Right renal pelvis (tissue), 4 donors: ENCODE data around the gene ZNF30. TPM values are rescaled to one million over a fixed set of nuclear protein-coding genes. Genes with fewer than 3 reads are reported as not detected.
"Not testable (repeated sequence)": the region's sequence is repeated elsewhere in the genome, so short reads cannot be mapped to it uniquely, and the experiment has no call there.

Experiments used
- DNase-seq, 4 donors: peaks; one replicate each; pipeline ENCODE4 v3.0.0-alpha.2; 2013; ENCODE audit warnings: low read depth in 4 of 4, low spot score in 3 of 4, missing footprints in 1 of 4
- polyA plus RNA-seq, 4 donors: library from polyadenylated mRNA; unstranded; fragments of 120-200 nt; gene quantifications; one replicate each; pipeline ENCODE4 v1.2.1, GENCODE V29; 2013; ENCODE audit not compliant: insufficient read length in 4 of 4

The ZNF30 gene
- polyA plus RNA-seq, 4 donors: 5.9 to 7.5 (median 6.7) TPM

DNA sequence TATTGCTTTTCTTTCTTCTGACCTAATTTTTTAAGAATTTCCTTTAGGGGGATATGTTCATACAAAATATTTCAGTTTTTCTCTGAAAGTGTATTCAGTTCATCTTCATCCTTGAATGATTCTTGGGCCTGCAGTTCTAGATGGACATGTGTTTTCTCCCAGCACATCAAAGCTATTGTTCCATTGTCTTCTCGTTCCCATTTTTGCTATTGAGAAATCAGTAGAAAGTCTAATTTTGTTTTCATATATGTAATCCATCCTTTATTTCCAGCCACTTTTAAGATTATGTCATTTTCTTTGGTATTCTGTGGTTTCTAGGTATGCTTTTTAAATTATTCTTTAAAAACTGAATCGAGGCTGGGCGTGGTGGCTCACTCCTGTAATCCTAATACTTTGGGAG is 57.6 kb downstream of the ZNF30 start:
- DNase-seq: no peak

- no peak for DNase-seq
Observed at GRCh38 chr19:34985249-34986022, 58.7 kb downstream of the ZNF30 start.

DNA sequence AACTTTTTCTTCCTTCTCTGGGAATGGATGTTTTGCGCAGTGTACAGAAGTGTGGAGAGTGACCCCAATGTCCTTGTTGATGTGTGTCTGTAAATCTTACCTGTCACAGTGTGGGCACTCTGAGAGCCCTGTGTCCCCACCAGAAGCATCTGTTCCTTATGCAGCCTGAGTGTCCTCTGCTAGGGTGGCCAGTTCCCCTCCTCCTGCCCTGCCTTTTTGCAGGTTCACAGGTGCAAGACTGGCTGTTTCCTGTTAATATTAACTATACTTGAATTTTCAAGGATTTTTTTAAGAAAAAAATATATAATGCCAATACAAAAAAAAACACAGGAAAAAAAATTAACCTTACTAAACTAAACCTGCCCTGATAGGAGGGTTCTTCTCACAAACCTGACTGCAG is 61.4 kb downstream of the ZNF30 start:
- no peak for DNase-seq

DNA sequence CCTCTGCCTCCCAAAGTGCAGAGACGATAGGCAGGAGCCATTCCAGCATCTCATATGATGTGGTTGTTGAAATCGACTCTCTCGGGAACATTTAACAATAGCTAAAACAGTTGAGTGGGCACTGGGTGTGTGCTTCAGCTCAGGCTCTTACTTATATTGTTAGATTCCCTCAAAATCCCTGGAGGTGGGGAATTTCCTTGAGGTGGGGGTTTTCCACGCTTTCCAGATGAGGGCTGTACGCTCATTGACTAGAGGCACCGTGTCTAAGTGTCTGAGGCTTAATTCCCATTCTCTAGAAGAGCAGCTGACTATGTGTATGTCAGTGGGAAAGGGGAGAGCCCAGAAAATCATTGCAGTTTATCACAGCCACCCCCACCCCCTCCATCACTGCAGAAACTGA is 62.6 kb downstream of the ZNF30 start:
- no peak for DNase-seq

DNA sequence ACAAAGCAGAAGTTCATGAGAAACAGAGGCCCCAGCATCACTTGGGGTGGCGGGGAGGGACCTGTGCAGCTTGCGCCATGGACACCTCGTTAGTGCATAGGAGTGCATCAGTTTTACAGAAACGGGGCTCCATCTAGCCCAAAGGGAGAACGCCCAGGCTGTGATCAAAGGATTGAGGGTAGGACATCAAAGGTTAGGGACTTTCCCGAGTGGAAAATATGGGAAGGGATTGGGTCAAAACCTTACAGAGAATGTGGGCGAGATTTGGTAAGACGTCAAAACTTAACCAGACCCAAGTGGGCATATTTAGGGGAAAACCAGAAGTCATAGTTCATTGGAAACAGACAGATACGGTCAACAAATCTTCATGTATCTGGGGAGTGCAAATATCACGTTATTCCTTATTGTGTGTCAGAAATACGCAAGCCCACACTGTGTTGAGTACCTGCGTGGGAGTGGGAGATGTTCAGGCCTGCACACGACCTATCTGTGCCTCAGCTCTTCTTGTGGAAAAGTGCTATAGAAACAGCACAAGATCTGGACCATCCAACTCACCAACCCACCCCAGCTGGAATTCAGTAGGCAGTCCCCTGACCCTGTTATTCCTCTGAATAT is 64.0 kb downstream of the ZNF30 start:
- DNase-seq: no peak

DNA sequence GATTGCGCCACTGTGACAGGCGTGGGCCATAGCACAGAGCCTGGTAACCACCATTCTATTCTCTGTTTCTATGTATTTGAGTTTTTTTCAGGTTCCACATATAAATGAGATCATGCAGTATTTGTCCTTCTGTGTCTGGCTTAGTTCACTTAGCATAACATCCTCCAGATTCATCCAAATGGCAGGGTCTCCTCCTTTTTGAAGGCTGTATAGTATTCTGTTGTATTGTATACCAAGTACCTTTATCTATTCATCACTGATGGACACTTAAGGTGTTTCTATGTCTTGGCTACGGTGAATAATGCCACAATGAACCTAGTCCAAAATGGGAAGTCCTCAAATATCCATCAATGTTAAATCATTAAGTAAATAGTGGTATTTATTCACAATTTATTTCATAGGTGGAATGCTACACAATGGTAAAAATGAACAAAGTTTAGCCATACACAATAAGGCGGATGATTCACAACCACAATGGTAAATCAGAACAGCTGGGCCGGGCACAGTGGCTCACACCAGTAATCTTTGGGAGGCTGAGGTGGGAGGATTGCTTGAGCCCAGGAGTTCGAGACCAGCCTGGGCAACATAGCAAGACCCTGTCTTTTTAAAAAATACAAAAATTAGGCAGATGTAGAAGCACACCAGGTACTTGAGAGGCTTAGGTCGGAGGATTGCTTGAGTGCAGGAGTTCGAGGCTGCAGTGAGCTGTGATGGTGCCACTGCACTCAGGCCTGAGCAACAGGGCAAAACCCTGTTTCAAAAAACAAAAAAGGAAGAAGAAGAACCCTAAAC is 65.0 kb downstream of the ZNF30 start:
- DNase-seq: no peak

DNA sequence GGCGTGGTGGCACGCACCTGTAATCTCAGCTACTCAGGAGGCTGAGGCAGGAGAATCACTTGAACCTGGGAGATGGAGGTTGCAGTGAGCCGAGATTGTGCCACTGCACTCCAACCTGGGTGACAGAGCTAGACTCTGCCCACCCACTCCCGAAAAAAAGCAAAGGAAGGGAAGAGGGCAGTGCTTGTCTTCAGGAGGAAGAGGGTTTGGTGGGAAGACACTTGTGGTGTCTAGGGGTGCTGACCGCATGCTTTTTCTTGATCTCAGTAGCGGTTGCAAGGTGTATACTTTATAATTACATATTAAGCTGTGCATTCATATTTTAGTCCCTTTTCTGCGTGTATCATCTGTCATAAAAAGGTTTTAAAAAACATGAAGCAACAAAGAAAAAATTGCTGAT is 65.9 kb downstream of the ZNF30 start:
- not testable (repeated sequence) for DNase-seq

GRCh38 chr19:34994286-34994642 is 67.6 kb downstream of the ZNF30 start:
- DNase-seq: no peak

Other genes starting within 250 kb of the ZNF30 start
- gene SCGB2B2, start 249.7 kb upstream of the ZNF30 start, polyA plus RNA-seq: 1 to 10 TPM in 2 of 4 donors, under 1 TPM in 2; 0.75 to 1.5 (median 0.95) TPM
- 10 to 100 TPM; 65.7 to 91.2 (median 85.1) TPM for gene ZNF302, start 249.2 kb upstream of the ZNF30 start, polyA plus RNA-seq
- gene ZNF181, start 192.7 kb upstream of the ZNF30 start, polyA plus RNA-seq: 10 to 100 TPM; 19.2 to 29.8 (median 28.0) TPM
- gene ZNF599, start 153.7 kb upstream of the ZNF30 start, polyA plus RNA-seq: 10 to 100 TPM; 13.8 to 16.3 (median 15.3) TPM
- 1 to 10 TPM; 5.2 to 7.5 (median 6.9) TPM for gene ZNF792, start 37.3 kb downstream of the ZNF30 start, polyA plus RNA-seq
- gene GRAMD1A, start 73.4 kb downstream of the ZNF30 start, polyA plus RNA-seq: 10 to 100 TPM; 48.4 to 60.8 (median 57.5) TPM
- gene SCN1B, start 103.6 kb downstream of the ZNF30 start, polyA plus RNA-seq: 1 to 10 TPM in 3 of 4 donors, under 1 TPM in 1; 0.72 to 1.4 (median 1.2) TPM
- gene HPN, start 114.8 kb downstream of the ZNF30 start, polyA plus RNA-seq: 100 to 1,000 TPM in 2 of 4 donors, 10 to 100 TPM in 2; 92.2 to 137 (median 98.5) TPM
- gene FXYD3, start 188.9 kb downstream of the ZNF30 start, polyA plus RNA-seq: 10 to 100 TPM; 10.2 to 37.3 (median 20.9) TPM
- 1 to 10 TPM; 2.0 to 4.9 (median 3.2) TPM for gene LGI4, start 208.2 kb downstream of the ZNF30 start, polyA plus RNA-seq
- 10 to 100 TPM; 20.6 to 33.0 (median 23.7) TPM for gene FXYD1, start 211.9 kb downstream of the ZNF30 start, polyA plus RNA-seq
- gene FXYD7, start 216.4 kb downstream of the ZNF30 start, polyA plus RNA-seq: 1 to 10 TPM in 3 of 4 donors, under 1 TPM in 1; 0.61 to 1.5 (median 1.2) TPM
- 10 to 100 TPM; 17.6 to 39.1 (median 26.6) TPM for gene FXYD5, start 227.8 kb downstream of the ZNF30 start, polyA plus RNA-seq